Vagina (tissue), 2 donors: Measurements from ENCODE around the gene PDZK1IP1. TPM values are rescaled to one million over a fixed set of nuclear protein-coding genes. Genes with fewer than 3 reads are reported as not detected.

Source experiments
- DNase-seq, 2 donors: peaks; one replicate each; pipeline ENCODE4 v3.0.0-alpha.2; 2017; ENCODE audit errors: extremely low spot score in 2 of 2
- H3K27ac ChIP-seq: fragments of 200-600 bp; sonication (generic); one replicate; pipeline ENCODE4 v1.5.1; 2019
- H3K27me3 ChIP-seq: fragments of 200-600 bp; sonication (generic); one replicate; pipeline ENCODE4 v1.5.1; 2019
- H3K36me3 ChIP-seq, 2 donors: fragments of 200-600 bp; sonication (generic); one replicate each; pipeline ENCODE4 v1.5.1; 2017 to 2019
- H3K4me1 ChIP-seq: fragments of 200-600 bp; sonication (generic); one replicate; pipeline ENCODE4 v1.5.1; 2019
- H3K4me3 ChIP-seq, 2 donors: fragments of 200-600 bp; sonication (generic); 1 replicate in 1 of 2; 2 replicates in 1 of 2; pipeline ENCODE4 v1.5.1; 2016 to 2019
- H3K9me3 ChIP-seq: fragments of 200-600 bp; sonication (generic); one replicate; pipeline ENCODE4 v1.5.1; 2019
- CTCF ChIP-seq, 3 experiments: fragments of 450-650 bp in 2 of 3; fragments of 200-600 bp in 1 of 3; sonication (generic) in 1 of 3; IDR thresholded peaks; one replicate each; pipeline ENCODE4 v1.5.1; 2017 to 2019; ENCODE audit warnings: antibody characterized with exemption in 3 of 3, mild to moderate bottlenecking in 2 of 3, moderate library complexity in 2 of 3
- POLR2A ChIP-seq, 2 donors: fragments of 450-650 bp; IDR thresholded peaks; one replicate each; pipeline ENCODE4 v1.6.1; 2017; ENCODE audit warnings: antibody characterized with exemption in 2 of 2, mild to moderate bottlenecking in 2 of 2, moderate library complexity in 2 of 2
- POLR2AphosphoS5 ChIP-seq, 2 donors: sonication (generic); formaldehyde crosslinking; IDR thresholded peaks; one replicate each; pipeline ENCODE4 v1.9.0; 2017; ENCODE audit warnings: antibody characterized with exemption in 2 of 2, mild to moderate bottlenecking in 2 of 2, low read depth in 1 of 2; ENCODE audit not compliant: insufficient read depth in 1 of 2
- intact Hi-C: fragments of 100-400 bp; cut with DNase I; formaldehyde crosslinking; loops from one replicate; pipeline ENCODE4 v1.15.1; 2023
- total RNA-seq: library from RNA; depleted of rRNA; stranded (reverse); fragments of >200 nt; gene quantifications from one replicate; pipeline ENCODE4 v1.2.3, GENCODE V29; 2016

Gene PDZK1IP1
- total RNA-seq, 1 donor from 2014 or later: 55.2 TPM

GRCh38 chr1:47178020-47178419 is 11.8 kb downstream of the PDZK1IP1 start:
- Histone ChIP-seq H3K27ac (no peak overlapping the region), H3K9me3 (no peaks in the 10 kb centered on the region), H3K4me1 (peaks cover 9% of the 10 kb centered on the region), H3K27me3 (no peaks in the 10 kb centered on the region), H3K36me3 (no peaks in the 10 kb centered on the region), H3K4me3 (no peak overlapping the region)
- intact Hi-C loops: no loop called here
- DNase-seq: no peak
- TF ChIP-seq POLR2AphosphoS5 (IDR thresholded peaks at IDR 0.05; ENCODE audit: insufficient read depth in 1 of 2, low read depth in 1 of 2): no peak
- no peak for TF ChIP-seq CTCF (IDR thresholded peaks at IDR 0.05)
- no peak for TF ChIP-seq POLR2A (IDR thresholded peaks at IDR 0.05)

- no peaks in the 10 kb centered on the region for H3K27me3 ChIP-seq
- no peak for TF ChIP-seq POLR2AphosphoS5 (IDR thresholded peaks at IDR 0.05; ENCODE audit: insufficient read depth in 1 of 2, low read depth in 1 of 2)
- peak; percentile 57 to 83 (median 76) for TF ChIP-seq CTCF (IDR thresholded peaks at IDR 0.05)
- TF ChIP-seq POLR2A (IDR thresholded peaks at IDR 0.05): no peak
- no peaks in the 10 kb centered on the region for H3K36me3 ChIP-seq
- peak in 1 of 2 donors; percentile 81 for DNase-seq
- H3K27ac ChIP-seq: no peak overlapping the region
- intact Hi-C loops: no loop called here
- H3K4me1 ChIP-seq: peaks cover 9% of the 10 kb centered on the region
- H3K9me3 ChIP-seq: no peaks in the 10 kb centered on the region
- H3K4me3 ChIP-seq: no peak overlapping the region
Observed at GRCh38 chr1:47175227-47175934, 14.5 kb downstream of the PDZK1IP1 start.

GRCh38 chr1:47174656-47175020 is 15.2 kb downstream of the PDZK1IP1 start:
- H3K27me3 ChIP-seq: no peaks in the 10 kb centered on the region
- no peaks in the 10 kb centered on the region for H3K36me3 ChIP-seq
- TF ChIP-seq CTCF (IDR thresholded peaks at IDR 0.05) (no peak), POLR2A (IDR thresholded peaks at IDR 0.05) (no peak), POLR2AphosphoS5 (IDR thresholded peaks at IDR 0.05; ENCODE audit: insufficient read depth in 1 of 2, low read depth in 1 of 2) (no peak)
- intact Hi-C loops: no loop called here
- no peak overlapping the region for H3K4me3 ChIP-seq
- no peak for DNase-seq
- peaks cover 4% of the 10 kb centered on the region for H3K4me1 ChIP-seq
- no peaks in the 10 kb centered on the region for H3K9me3 ChIP-seq
- no peak overlapping the region for H3K27ac ChIP-seq

GRCh38 chr1:47172782-47173181 is 17.1 kb downstream of the PDZK1IP1 start:
- Histone ChIP-seq H3K4me1 (no peaks in the 10 kb centered on the region), H3K36me3 (no peaks in the 10 kb centered on the region), H3K27ac (no peak overlapping the region), H3K27me3 (no peaks in the 10 kb centered on the region), H3K9me3 (no peaks in the 10 kb centered on the region), H3K4me3 (no peak overlapping the region)
- no peak for DNase-seq
- intact Hi-C loops: no loop called here
- no peak for TF ChIP-seq CTCF (IDR thresholded peaks at IDR 0.05)
- no peak for TF ChIP-seq POLR2AphosphoS5 (IDR thresholded peaks at IDR 0.05; ENCODE audit: insufficient read depth in 1 of 2, low read depth in 1 of 2)

DNA sequence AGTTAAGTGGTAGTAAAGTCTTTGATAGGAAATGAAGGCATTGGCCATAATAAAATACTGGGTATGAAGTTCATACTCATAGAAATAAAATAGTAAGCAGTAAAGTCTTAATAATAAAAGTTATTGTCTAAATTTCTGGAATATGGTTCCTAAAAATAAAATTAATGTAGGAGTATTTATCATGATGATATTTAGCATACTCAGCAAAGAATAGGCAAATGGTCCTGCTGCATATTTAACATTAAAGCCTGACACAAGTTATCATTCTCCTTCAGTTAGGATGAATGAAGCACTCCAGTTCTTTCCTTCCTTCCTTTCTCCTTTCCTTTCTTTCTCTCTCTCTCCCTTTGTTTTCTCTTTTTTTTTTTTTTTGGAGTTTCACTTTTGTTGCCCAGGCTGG is 25.3 kb downstream of the PDZK1IP1 start:
- Histone ChIP-seq H3K9me3 (no peaks in the 10 kb centered on the region), H3K27me3 (no peaks in the 10 kb centered on the region), H3K4me1 (no peaks in the 10 kb centered on the region), H3K4me3 (no peak overlapping the region), H3K36me3 (no peaks in the 10 kb centered on the region), H3K27ac (no peak overlapping the region)
- TF ChIP-seq POLR2AphosphoS5 (IDR thresholded peaks at IDR 0.05; ENCODE audit: insufficient read depth in 1 of 2, low read depth in 1 of 2): no peak
- TF ChIP-seq POLR2A (IDR thresholded peaks at IDR 0.05): no peak
- no peak for TF ChIP-seq CTCF (IDR thresholded peaks at IDR 0.05)
- DNase-seq: no peak
- intact Hi-C loops: no loop called here
